T-cell (primary cell): Measurements from ENCODE around the gene TTF2. TPM values are rescaled to one million over a fixed set of nuclear protein-coding genes. Genes with fewer than 3 reads are reported as not detected.

Source experiments
- ATAC-seq, 4 experiments: fragments of 200-7000 bp in 3 of 4; fragments of 150-1000 bp in 1 of 4; cut with Tn5 transposase; replicated peaks in 1 of 4; 1 replicate in 3 of 4; 2 replicates in 1 of 4; pipeline ENCODE4 v1.10.0; 2021; ENCODE audit warnings: moderate library complexity in 3 of 4, mild to moderate bottlenecking in 2 of 4, moderate number of reproducible peaks in 1 of 4
- CTCF ChIA-PET, 2 donors: fragments of 300-600 bp; sonication (Branson Sonifier 250); formaldehyde crosslinking; loops; one replicate each; lab custom pipeline; 2022; ENCODE audit warnings: antibody characterized with exemption in 2 of 2; lab: Charles Lee
- POLR2A ChIA-PET, 2 donors: fragments of 300-600 bp; sonication (Branson Sonifier 250); formaldehyde crosslinking; loops; one replicate each; lab custom pipeline; 2022; ENCODE audit warnings: antibody characterized with exemption in 2 of 2; lab: Charles Lee
- DNase-seq, 35 experiments: peaks; one replicate each; pipeline versions ENCODE4 v3.0.0 to v3.0.0-alpha.2; 2013 to 2023
- H3K27ac ChIP-seq: one replicate; pipeline ENCODE4 v1.5.1; 2013; ENCODE audit warnings: low read length
- H3K27me3 ChIP-seq, 2 experiments: replicated peaks in 1 of 2; 1 replicate in 1 of 2; 2 replicates in 1 of 2; pipeline versions ENCODE4 v1.6.1 to v1.7.0; 2013; ENCODE audit warnings: low read length in 1 of 2, mixed read lengths in 1 of 2; ENCODE audit not compliant: control insufficient read depth in 2 of 2, insufficient read depth in 2 of 2; ENCODE audit errors: extremely low read depth in 1 of 2
- H3K36me3 ChIP-seq, 2 donors: 1 replicate in 1 of 2; 2 replicates in 1 of 2; pipeline versions ENCODE4 v1.6.1 to v1.7.0; 2013; ENCODE audit warnings: low read length in 1 of 2; ENCODE audit not compliant: control insufficient read depth in 2 of 2, insufficient read depth in 1 of 2; ENCODE audit errors: extremely low read depth in 1 of 2
- H3K4me1 ChIP-seq, 2 experiments: 1 replicate in 1 of 2; 2 replicates in 1 of 2; pipeline versions ENCODE4 v1.6.1 to v1.7.0; 2013; ENCODE audit warnings: low read length in 2 of 2, mixed read lengths in 1 of 2; ENCODE audit not compliant: insufficient read depth in 2 of 2, control insufficient read depth in 1 of 2; ENCODE audit errors: extremely low read depth in 1 of 2
- H3K4me3 ChIP-seq, 2 donors: 1 replicate in 1 of 2; 2 replicates in 1 of 2; pipeline versions ENCODE4 v1.5.1 to v1.7.0; 2013; ENCODE audit warnings: mild to moderate bottlenecking in 2 of 2, low read length in 1 of 2, moderate library complexity in 1 of 2; ENCODE audit not compliant: control insufficient read depth in 1 of 2; ENCODE audit errors: extremely low read depth in 1 of 2
- H3K9me3 ChIP-seq: 2 replicates; pipeline ENCODE4 v1.7.0; 2013
- H3K27ac Mint-ChIP-seq, 2 donors: one replicate each; pipeline ENCODE4 v1.8.0; 2020 to 2021; ENCODE audit warnings: mild to moderate bottlenecking in 2 of 2, mixed read lengths in 2 of 2
- H3K27me3 Mint-ChIP-seq, 2 donors: one replicate each; pipeline ENCODE4 v1.8.0; 2021 to 2022; ENCODE audit warnings: mixed read lengths in 2 of 2
- H3K36me3 Mint-ChIP-seq: one replicate; pipeline ENCODE4 v1.8.0; 2021; ENCODE audit warnings: mixed read lengths
- H3K4me1 Mint-ChIP-seq, 3 donors: one replicate each; pipeline ENCODE4 v1.8.0; 2020 to 2022; ENCODE audit warnings: mixed read lengths in 3 of 3, mild to moderate bottlenecking in 1 of 3
- H3K4me3 Mint-ChIP-seq, 3 donors: one replicate each; pipeline ENCODE4 v1.8.0; 2020 to 2022; ENCODE audit warnings: mild to moderate bottlenecking in 3 of 3, mixed read lengths in 3 of 3, moderate library complexity in 3 of 3
- H3K9me3 Mint-ChIP-seq, 3 donors: one replicate each; pipeline ENCODE4 v1.8.0; 2020 to 2022; ENCODE audit warnings: mixed read lengths in 3 of 3
- whole genome bisulfite sequencing: methylation state at CpG from one replicate; pipeline ENCODE4 v1.1.5; 2013; ENCODE audit warnings: missing lambda C conversion rate; ENCODE audit not compliant: insufficient coverage; 5-methylcytosine and 5-hydroxymethylcytosine counted together
- total RNA-seq, 35 experiments: library from RNA in 6 of 35; stranded (reverse) in 6 of 35; fragments of 120-200 nt in 1 of 35; gene quantifications; one replicate each; pipeline versions ENCODE4 v1.2.1 to v1.2.4 and lab custom pipeline; 2013 to 2026

Gene TTF2
- 10 to 100 TPM; 26.7 to 37.1 (median 33.8) TPM for total RNA-seq
- total RNA-seq (2013) = 28.9 TPM
- total RNA-seq (lab: John Stamatoyannopoulos, UW) = 20.6 to 258 (median 51.1) reads per million in 29 experiments

DNA sequence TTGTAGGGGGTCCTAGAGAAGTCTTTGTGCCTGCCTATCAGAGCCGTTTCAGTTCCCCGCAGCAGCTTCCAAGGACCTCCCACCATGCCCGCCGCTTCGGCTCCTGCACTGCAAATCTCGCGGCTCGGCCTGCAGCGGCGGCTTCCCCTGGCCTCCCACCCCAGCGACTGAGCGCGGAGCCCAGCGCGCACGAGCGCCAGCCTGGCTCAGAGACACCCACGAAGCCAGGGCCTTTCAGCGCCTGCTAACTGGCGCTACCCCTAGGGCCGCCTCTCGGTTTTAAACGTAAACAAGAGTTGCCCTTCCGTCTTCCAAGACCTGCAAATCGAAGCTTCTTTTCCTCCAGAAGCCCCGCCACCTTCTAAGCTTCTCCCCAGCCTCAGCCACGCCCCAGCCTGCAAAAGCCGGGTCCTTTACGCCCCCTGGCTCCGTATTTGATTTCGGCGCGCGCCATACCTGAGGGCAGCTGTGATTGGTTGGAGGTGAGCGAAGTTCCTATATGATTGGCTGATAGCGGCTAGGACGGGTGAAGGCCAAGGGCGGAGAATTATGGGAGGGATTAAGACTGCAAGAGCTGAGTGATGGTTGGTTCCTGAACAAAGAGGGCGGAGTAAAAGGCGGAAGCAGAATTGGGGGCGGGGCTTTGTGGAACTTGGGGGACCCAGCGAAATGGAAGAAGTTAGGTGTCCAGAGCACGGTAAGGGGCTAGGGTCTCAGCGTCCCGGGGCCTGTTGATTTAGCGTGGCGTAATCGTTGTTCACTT, at the start of gene TTF2:
Gene TTF2, plus strand, starts transcription at position 649 of the 763 bp plus-strand sequence. Its CDS starts 21 bp downstream, at position 670.
- Histone ChIP-seq H3K36me3 (no peaks in the 10 kb centered on the region), H3K27ac (peak within 1 kb of the TSS; percentile 85), H3K4me3 (peak within 1 kb of the TSS; percentile 70 to 83), H3K4me1 (peaks cover 12 to 15% of the 10 kb centered on the region in 2 experiments), H3K9me3 (no peaks in the 10 kb centered on the region), H3K27me3 (no peaks in the 10 kb centered on the region)
- Mint-ChIP-seq H3K36me3 (peaks cover 11% of the 10 kb centered on the region), H3K27me3 (no peaks in the 10 kb centered on the region), H3K9me3 (no peaks in the 10 kb centered on the region), H3K4me3 (no peak within 1 kb of the TSS), H3K27ac (peak within 1 kb of the TSS; percentile 39 to 77), H3K4me1 (peaks cover 44 to 48% (median 46%) of the 10 kb centered on the region in 3 donors)
- 0% methylated on average over 28 of the region's 48 CpGs for WGBS
- ATAC-seq (peak; percentile 91 to 96 (median 94)), DNase-seq (peak; percentile 87 to 99 (median 96))
- POLR2A ChIA-PET = interaction anchor here (0.6 to 1.9 kb wide), 24 partner anchors 12 to 876 kb away, joined by 3 to 17 read pairs (median 4); partner anchors contain the start of gene CD2 (in 1 of the 2)
- CTCF ChIA-PET = interaction anchor here (0.6 to 2.4 kb wide), 23 partner anchors 11 to 890 kb away, joined by 3 to 34 read pairs (median 4); partner anchors contain the start of genes CD101 (in 1 of the 2) and CD2 (in 1 of the 2)

DNA sequence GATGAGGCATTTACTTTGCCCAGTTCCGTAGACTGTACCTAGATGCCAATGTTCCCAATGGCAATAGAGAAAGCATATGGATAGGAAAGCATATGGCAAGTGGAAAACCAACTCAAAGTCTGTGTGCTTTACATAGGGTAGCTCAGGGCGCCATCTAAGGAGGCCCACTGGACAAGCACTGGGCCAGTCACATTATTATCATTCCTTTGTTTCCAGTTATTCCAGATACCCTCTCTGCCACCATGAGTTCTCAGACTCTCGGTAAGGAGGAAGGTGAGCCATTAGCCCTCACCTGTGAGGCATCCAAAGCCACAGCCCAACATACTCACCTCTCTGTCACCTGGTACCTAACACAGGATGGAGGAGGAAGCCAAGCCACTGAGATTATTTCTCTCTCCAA, 48.8 kb upstream of the TTF2 start:
- ATAC-seq (no peak), DNase-seq (no peak)
- no peak overlapping the region for H3K27ac ChIP-seq
- WGBS = 100% methylated on average over 2 of the region's 3 CpGs
- H3K27me3 Mint-ChIP-seq = no peaks in the 10 kb centered on the region
- no peak overlapping the region for H3K4me3 Mint-ChIP-seq
- no peaks in the 10 kb centered on the region for H3K9me3 Mint-ChIP-seq
- CTCF ChIA-PET = no interaction called here
- no peak overlapping the region for H3K27ac Mint-ChIP-seq
- H3K4me1 ChIP-seq = peaks cover 20 to 33% of the 10 kb centered on the region in 2 experiments
- H3K9me3 ChIP-seq = no peaks in the 10 kb centered on the region
- no peak overlapping the region for H3K4me3 ChIP-seq
- H3K27me3 ChIP-seq = no peaks in the 10 kb centered on the region
- peaks cover 43 to 59% (median 51%) of the 10 kb centered on the region in 3 donors for H3K4me1 Mint-ChIP-seq
- no peaks in the 10 kb centered on the region for H3K36me3 ChIP-seq
- POLR2A ChIA-PET = no interaction called here
- H3K36me3 Mint-ChIP-seq = peaks cover 11% of the 10 kb centered on the region

DNA sequence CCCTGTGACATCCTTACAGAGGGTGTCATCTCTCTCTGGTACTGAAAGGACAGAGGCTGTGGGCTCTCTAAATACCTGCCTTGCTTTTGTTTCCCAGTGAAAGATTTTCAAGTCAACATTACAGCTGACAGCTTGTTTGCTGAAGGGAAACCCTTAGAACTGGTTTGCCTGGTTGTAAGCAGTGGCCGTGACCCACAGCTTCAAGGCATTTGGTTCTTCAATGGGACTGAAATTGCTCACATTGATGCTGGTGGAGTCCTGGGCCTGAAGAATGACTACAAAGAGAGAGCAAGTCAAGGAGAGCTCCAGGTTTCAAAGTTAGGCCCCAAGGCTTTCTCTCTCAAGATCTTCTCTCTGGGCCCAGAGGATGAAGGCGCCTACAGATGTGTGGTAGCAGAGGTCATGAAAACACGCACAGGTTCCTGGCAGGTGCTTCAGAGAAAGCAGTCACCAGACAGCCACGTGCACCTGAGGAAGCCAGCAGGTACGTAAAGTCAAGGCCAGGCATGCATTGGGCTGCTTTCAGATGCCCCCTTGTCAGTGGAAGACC, 46.7 kb upstream of the TTF2 start:
- Mint-ChIP-seq H3K27ac (peak overlapping the region; percentile 13 to 61), H3K27me3 (no peaks in the 10 kb centered on the region), H3K4me1 (peaks cover 36 to 49% (median 45%) of the 10 kb centered on the region in 3 donors), H3K36me3 (peaks cover 15% of the 10 kb centered on the region), H3K9me3 (no peaks in the 10 kb centered on the region), H3K4me3 (no peak overlapping the region)
- 76% methylated on average over 5 of the region's 5 CpGs for WGBS
- no peaks in the 10 kb centered on the region for H3K9me3 ChIP-seq
- ATAC-seq (peak in 2 of 4 experiments; percentile 15 to 38), DNase-seq (peak in 1 of 35 experiments; percentile 29)
- peaks cover 25 to 31% of the 10 kb centered on the region in 2 experiments for H3K4me1 ChIP-seq
- no peaks in the 10 kb centered on the region for H3K36me3 ChIP-seq
- no peaks in the 10 kb centered on the region for H3K27me3 ChIP-seq
- CTCF ChIA-PET = interaction anchor here in 1 of 2 donors (0.6 kb wide), 2 partner anchors 278 to 629 kb away, joined by 3 to 5 read pairs; no protein-coding TSS in a partner anchor
- H3K27ac ChIP-seq = no peak overlapping the region
- H3K4me3 ChIP-seq = no peak overlapping the region
- POLR2A ChIA-PET = interaction anchor here in 1 of 2 donors (0.7 kb wide), 1 partner anchor 35 kb away, joined by 5 read pairs; no protein-coding TSS in a partner anchor

DNA sequence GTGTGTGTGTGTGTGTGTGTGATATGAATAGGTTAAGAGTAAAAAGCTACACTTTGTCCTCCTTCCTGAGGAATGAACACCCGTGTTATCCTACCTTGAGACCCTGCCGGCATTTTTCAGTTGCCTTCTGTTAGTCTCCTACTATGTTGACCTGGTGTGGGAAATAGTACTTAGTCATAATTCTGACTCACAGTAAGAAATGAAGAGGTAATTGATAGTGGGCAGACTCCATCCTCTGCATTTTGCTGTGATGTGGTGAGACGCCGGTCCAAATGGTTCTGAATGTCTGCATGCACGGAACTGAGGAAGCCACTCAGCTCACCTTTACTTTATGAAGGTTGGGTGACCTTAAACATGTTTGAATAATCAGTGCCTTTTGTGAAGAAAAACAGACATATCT, 45.9 kb upstream of the TTF2 start:
- no peak overlapping the region for H3K27ac Mint-ChIP-seq
- no peak for DNase-seq
- H3K4me3 Mint-ChIP-seq = no peak overlapping the region
- POLR2A ChIA-PET = interaction anchor here in 1 of 2 donors (0.5 to 0.7 kb wide), 2 partner anchors 35 to 37 kb away, joined by 3 to 5 read pairs; no protein-coding TSS in a partner anchor
- H3K9me3 Mint-ChIP-seq = no peaks in the 10 kb centered on the region
- peaks cover 27 to 41% (median 36%) of the 10 kb centered on the region in 3 donors for H3K4me1 Mint-ChIP-seq
- H3K4me3 ChIP-seq = no peak overlapping the region
- H3K36me3 Mint-ChIP-seq = peaks cover 18% of the 10 kb centered on the region
- H3K4me1 ChIP-seq = peaks cover 20 to 24% of the 10 kb centered on the region in 2 experiments
- no peak for ATAC-seq
- H3K9me3 ChIP-seq = no peaks in the 10 kb centered on the region
- H3K27ac ChIP-seq = no peak overlapping the region
- no peaks in the 10 kb centered on the region for H3K27me3 ChIP-seq
- CTCF ChIA-PET = interaction anchor here in 1 of 2 donors (0.6 kb wide), 2 partner anchors 122 to 630 kb away, joined by 3 read pairs; no protein-coding TSS in a partner anchor
- no peaks in the 10 kb centered on the region for H3K27me3 Mint-ChIP-seq
- H3K36me3 ChIP-seq = no peaks in the 10 kb centered on the region
- 50% methylated on average over 2 of the region's 5 CpGs for WGBS

DNA sequence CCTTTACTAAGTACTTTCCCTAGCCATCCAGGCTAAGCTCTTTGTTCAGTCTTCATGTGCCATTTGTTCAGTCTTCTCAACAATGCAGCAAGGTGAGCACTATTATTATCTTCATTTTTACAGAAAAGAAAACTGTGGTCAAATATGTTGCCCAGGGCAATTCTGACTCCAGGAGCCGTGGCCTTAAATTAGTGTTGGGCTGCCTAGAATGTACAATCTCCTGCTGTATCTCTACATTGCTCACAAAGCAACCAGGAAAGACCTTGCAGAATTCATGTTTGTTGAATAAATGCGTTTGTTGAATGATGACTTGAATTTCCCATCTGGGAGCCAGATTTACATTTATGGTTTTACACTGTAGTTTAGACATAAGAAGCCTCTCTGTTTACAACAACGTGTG, 44.4 kb upstream of the TTF2 start:
- H3K4me3 Mint-ChIP-seq = no peak overlapping the region
- H3K27me3 Mint-ChIP-seq = no peaks in the 10 kb centered on the region
- no CpG with 5 or more reads among the region's 3 CpGs for WGBS
- H3K4me3 ChIP-seq = no peak overlapping the region
- H3K27me3 ChIP-seq = no peaks in the 10 kb centered on the region
- no peaks in the 10 kb centered on the region for H3K36me3 ChIP-seq
- peaks cover 14 to 17% of the 10 kb centered on the region in 2 experiments for H3K4me1 ChIP-seq
- DNase-seq (no peak), ATAC-seq (no peak)
- H3K9me3 ChIP-seq = no peaks in the 10 kb centered on the region
- H3K9me3 Mint-ChIP-seq = no peaks in the 10 kb centered on the region
- ChIA-PET POLR2A (no interaction called here), CTCF (no interaction called here)
- no peak overlapping the region for H3K27ac ChIP-seq
- H3K36me3 Mint-ChIP-seq = peaks cover 28% of the 10 kb centered on the region
- H3K27ac Mint-ChIP-seq = no peak overlapping the region
- H3K4me1 Mint-ChIP-seq = peaks cover 18 to 28% (median 21%) of the 10 kb centered on the region in 3 donors

DNA sequence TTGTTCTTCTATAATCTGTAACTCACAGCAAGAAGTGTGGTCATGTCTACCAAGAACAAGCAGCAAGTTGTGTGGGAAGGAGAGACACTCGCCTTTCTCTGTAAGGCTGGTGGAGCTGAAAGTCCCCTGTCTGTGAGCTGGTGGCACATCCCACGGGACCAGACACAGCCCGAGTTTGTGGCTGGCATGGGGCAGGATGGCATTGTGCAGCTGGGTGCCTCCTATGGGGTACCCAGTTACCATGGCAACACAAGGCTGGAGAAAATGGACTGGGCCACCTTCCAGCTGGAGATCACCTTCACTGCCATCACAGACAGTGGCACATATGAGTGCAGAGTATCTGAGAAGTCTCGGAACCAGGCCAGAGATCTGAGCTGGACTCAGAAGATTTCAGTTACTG, 43.1 kb upstream of the TTF2 start:
- no peaks in the 10 kb centered on the region for H3K27me3 ChIP-seq
- 80% methylated on average over 1 of the region's 4 CpGs for WGBS
- H3K4me1 Mint-ChIP-seq = peaks cover 18 to 26% (median 19%) of the 10 kb centered on the region in 3 donors
- POLR2A ChIA-PET = interaction anchor here in 1 of 2 donors (0.9 kb wide), 1 partner anchor 21 kb away, joined by 3 read pairs; no protein-coding TSS in a partner anchor
- peaks cover 25% of the 10 kb centered on the region for H3K36me3 Mint-ChIP-seq
- DNase-seq (no peak), ATAC-seq (no peak)
- H3K4me1 ChIP-seq = peaks cover 14 to 17% of the 10 kb centered on the region in 2 experiments
- H3K27me3 Mint-ChIP-seq = no peaks in the 10 kb centered on the region
- H3K9me3 Mint-ChIP-seq = no peaks in the 10 kb centered on the region
- CTCF ChIA-PET = no interaction called here
- no peaks in the 10 kb centered on the region for H3K36me3 ChIP-seq
- no peak overlapping the region for H3K27ac ChIP-seq
- H3K27ac Mint-ChIP-seq = no peak overlapping the region
- no peaks in the 10 kb centered on the region for H3K9me3 ChIP-seq
- H3K4me3 Mint-ChIP-seq = no peak overlapping the region
- H3K4me3 ChIP-seq = no peak overlapping the region
